ENCODE data around the gene CACNG5.

Gene CACNG5

DNA sequence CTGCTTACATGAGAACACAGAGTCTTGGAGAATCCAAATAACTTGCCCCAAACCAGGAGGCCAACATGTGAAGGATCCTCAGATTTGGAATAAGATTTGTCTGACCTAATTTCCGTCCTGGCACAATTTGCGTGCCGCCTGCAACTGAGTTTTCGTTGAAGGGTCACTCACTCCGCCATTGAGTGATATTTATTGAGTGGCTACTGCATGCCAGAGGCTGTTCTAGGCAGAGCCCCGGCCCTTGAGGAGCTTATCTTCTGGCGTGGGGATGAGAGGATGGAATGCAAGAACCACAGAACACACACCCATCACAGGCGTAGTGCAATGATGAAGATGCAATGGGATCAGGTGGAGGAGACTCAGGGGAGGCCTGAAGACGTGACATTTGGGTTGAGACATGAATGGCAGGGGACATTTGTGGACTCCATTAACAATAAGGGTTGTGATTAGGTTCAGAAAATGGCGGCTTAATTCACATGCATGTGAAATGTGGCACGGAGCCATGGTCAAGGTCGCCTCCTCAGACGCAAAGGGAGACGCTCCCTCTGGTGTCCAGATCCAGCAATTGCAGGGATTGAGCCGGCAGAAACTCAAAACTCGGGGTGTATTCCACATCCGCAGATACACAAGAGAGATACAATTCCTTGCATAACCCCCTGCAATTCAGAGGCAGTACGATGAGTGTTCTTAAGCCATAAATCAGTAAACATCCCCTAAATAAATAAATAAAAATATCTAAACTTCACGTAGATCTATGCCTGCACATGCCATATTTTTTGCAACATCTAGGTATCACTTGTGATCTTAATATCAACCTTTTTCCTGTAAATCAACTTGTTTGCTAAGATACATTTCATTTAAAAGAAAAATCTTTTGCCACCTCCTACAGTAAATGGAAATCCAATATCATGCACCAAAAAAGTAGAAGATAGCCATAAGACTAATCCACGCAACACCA lies 71.7 kb downstream of the CACNG5 start:
- Histone ChIP-seq H3K4me3 (ENCODE audit: low read depth in 1 of 2, low read length in 2 of 2) (no peak overlapping the region), H3K27me3 (ENCODE audit: low read depth, low read length) (no peaks in the 10 kb centered on the region), H3K4me1 (ENCODE audit: control insufficient read depth in 1 of 2, insufficient read depth in 2 of 2, low read length in 2 of 2) (peaks cover 0 to 13% of the 10 kb centered on the region in 2 donors), H3K36me3 (ENCODE audit: control insufficient read depth in 1 of 2, insufficient read depth in 2 of 2, low read length in 2 of 2) (no peaks in the 10 kb centered on the region), H3K27ac (ENCODE audit: low read length) (no peak overlapping the region), H3K9me3 (ENCODE audit: control insufficient read depth in 1 of 2, low read length in 2 of 2) (no peaks in the 10 kb centered on the region)

DNA sequence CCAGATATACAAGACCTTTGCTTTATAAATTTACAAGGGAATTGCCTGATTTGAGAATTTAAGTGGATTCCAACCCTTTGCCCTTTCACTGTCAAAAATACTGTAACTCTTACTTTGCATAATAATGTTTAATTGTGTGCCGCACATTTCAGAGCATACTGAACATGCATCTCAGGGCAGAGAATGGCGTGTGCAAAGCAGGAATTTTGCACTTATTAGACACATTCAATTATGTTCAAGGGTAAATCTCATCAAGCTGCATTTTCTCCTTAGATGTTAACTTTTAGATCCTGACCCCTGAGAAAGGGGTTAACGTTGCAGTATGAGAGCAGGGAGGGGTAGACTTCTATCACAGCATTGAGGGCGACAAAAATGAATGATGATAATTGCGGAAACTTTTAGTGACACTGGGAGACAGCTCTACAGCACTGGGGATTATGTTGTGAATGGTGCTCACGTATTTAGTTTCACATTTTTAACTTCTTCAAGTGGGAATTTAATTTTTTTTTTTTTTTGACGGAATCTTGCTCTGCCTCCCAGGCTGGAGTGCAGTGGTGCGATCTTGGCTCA lies 75.0 kb downstream of the CACNG5 start:
- H3K27ac ChIP-seq (ENCODE audit: low read length): no peak overlapping the region
- peaks cover 0 to 8% of the 10 kb centered on the region in 2 donors for H3K4me1 ChIP-seq (ENCODE audit: control insufficient read depth in 1 of 2, insufficient read depth in 2 of 2, low read length in 2 of 2)
- H3K9me3 ChIP-seq (ENCODE audit: control insufficient read depth in 1 of 2, low read length in 2 of 2): no peaks in the 10 kb centered on the region
- no peaks in the 10 kb centered on the region for H3K27me3 ChIP-seq (ENCODE audit: low read depth, low read length)
- no peak overlapping the region for H3K4me3 ChIP-seq (ENCODE audit: low read depth in 1 of 2, low read length in 2 of 2)
- H3K36me3 ChIP-seq (ENCODE audit: control insufficient read depth in 1 of 2, insufficient read depth in 2 of 2, low read length in 2 of 2): no peaks in the 10 kb centered on the region

DNA sequence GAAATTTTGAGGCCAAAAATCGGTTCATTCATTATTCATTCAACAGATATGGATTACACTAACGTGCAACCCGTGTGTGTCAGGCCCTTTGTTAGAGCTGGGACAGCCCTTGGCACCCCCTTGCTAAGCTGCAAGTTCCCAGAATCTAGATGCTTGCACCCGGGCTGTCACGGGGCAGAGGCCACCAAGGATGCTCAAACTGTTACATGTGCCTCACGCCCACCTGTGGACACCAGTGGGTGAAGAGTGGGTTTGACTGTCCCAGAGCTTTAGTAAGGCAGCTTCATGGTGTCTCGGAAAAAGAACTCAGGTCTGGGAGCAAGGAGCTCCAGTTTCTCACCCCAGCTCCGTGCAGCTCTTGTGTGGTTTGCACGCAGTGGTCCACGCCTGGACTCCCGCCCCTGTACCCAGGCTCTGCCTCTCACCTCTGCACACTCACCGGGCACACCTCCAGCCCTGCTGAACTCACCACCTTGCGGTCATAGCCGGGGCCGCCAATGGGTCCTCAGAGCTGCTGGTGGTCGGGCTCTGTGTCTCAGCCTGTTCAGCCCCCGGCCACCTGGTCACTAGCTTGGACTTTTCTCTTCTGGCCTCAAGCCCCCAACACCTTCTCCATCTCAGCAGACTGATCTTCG lies 75.9 kb downstream of the CACNG5 start:
- H3K4me1 ChIP-seq (ENCODE audit: control insufficient read depth in 1 of 2, insufficient read depth in 2 of 2, low read length in 2 of 2): no peaks in the 10 kb centered on the region
- no peak overlapping the region for H3K27ac ChIP-seq (ENCODE audit: low read length)
- no peaks in the 10 kb centered on the region for H3K9me3 ChIP-seq (ENCODE audit: control insufficient read depth in 1 of 2, low read length in 2 of 2)
- H3K4me3 ChIP-seq (ENCODE audit: low read depth in 1 of 2, low read length in 2 of 2): no peak overlapping the region
- no peaks in the 10 kb centered on the region for H3K27me3 ChIP-seq (ENCODE audit: low read depth, low read length)
- no peaks in the 10 kb centered on the region for H3K36me3 ChIP-seq (ENCODE audit: control insufficient read depth in 1 of 2, insufficient read depth in 2 of 2, low read length in 2 of 2)

DNA sequence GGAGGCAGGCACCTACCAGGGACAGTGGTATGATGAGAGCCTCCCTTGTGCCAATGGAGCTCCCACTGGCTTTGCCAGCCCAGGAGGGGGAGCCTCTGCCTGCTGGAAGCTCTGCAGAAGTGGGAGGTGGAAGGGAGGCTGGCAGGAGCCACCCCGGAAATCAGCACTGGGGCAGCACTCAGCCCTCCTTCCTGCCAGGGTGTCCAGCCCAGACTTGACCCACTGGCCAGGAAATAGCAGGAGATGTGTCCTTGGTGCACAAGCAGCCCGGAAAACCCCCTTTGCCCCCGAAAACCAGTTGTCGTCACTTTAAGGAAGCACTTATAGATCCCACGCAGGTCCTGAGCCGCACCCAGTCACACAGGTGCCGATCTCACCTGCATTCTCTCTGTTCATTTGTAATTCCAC lies 80.3 kb downstream of the CACNG5 start:
- H3K9me3 ChIP-seq (ENCODE audit: control insufficient read depth in 1 of 2, low read length in 2 of 2): no peaks in the 10 kb centered on the region
- H3K27ac ChIP-seq (ENCODE audit: low read length): no peak overlapping the region
- H3K36me3 ChIP-seq (ENCODE audit: control insufficient read depth in 1 of 2, insufficient read depth in 2 of 2, low read length in 2 of 2): no peaks in the 10 kb centered on the region
- no peak overlapping the region for H3K4me3 ChIP-seq (ENCODE audit: low read depth in 1 of 2, low read length in 2 of 2)
- no peaks in the 10 kb centered on the region for H3K27me3 ChIP-seq (ENCODE audit: low read depth, low read length)
- H3K4me1 ChIP-seq (ENCODE audit: control insufficient read depth in 1 of 2, insufficient read depth in 2 of 2, low read length in 2 of 2): no peaks in the 10 kb centered on the region

DNA sequence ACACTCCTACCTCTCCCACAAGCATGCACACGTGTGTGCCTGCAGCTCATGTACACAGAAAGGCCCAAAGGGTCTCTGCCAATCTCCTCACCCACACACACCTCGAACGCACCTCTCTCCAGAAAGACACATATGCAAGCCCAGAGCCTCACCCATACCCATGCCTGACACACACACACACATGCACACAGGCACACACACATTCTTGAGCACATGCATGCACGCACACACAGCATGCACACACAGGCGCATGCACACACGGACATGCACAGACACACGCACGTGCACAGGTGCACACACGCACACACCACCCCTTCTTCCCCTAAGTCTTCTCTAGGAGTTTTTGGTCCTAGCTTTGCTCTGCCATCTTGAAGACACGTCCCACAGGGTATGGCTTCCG lies 80.9 kb downstream of the CACNG5 start:
- H3K4me3 ChIP-seq (ENCODE audit: low read depth in 1 of 2, low read length in 2 of 2): no peak overlapping the region
- no peaks in the 10 kb centered on the region for H3K9me3 ChIP-seq (ENCODE audit: control insufficient read depth in 1 of 2, low read length in 2 of 2)

DNA sequence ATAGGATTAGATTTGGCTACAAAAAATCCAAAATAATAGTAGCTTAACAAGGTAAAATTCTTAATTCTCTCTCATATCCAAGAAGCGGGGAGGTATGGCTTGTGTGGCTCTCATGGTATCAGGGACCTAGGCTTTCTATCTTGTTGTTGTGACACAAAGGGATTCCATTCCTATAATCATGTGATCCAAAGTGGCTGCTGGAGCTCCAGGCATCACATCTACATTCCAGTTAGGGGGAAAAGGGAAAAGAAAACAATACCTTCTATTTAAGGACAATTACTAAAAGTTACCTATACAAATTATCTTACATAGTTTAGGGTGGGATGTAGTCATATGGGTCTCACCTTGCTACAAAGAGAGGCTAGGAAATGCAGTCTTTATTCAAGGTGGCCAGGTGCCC lies 82.0 kb downstream of the CACNG5 start:
- no peaks in the 10 kb centered on the region for H3K36me3 ChIP-seq (ENCODE audit: control insufficient read depth in 1 of 2, insufficient read depth in 2 of 2, low read length in 2 of 2)
- no peaks in the 10 kb centered on the region for H3K4me1 ChIP-seq (ENCODE audit: control insufficient read depth in 1 of 2, insufficient read depth in 2 of 2, low read length in 2 of 2)
- no peak overlapping the region for H3K4me3 ChIP-seq (ENCODE audit: low read depth in 1 of 2, low read length in 2 of 2)
- H3K27me3 ChIP-seq (ENCODE audit: low read depth, low read length): no peaks in the 10 kb centered on the region
- H3K27ac ChIP-seq (ENCODE audit: low read length): no peak overlapping the region
- H3K9me3 ChIP-seq (ENCODE audit: control insufficient read depth in 1 of 2, low read length in 2 of 2): no peaks in the 10 kb centered on the region

More for the DNA sequence above, 80.9 kb downstream of the CACNG5 start:
- Histone ChIP-seq H3K4me1 (ENCODE audit: control insufficient read depth in 1 of 2, insufficient read depth in 2 of 2, low read length in 2 of 2) (no peaks in the 10 kb centered on the region), H3K27ac (ENCODE audit: low read length) (no peak overlapping the region), H3K27me3 (ENCODE audit: low read depth, low read length) (no peaks in the 10 kb centered on the region), H3K36me3 (ENCODE audit: control insufficient read depth in 1 of 2, insufficient read depth in 2 of 2, low read length in 2 of 2) (no peaks in the 10 kb centered on the region)

DNA sequence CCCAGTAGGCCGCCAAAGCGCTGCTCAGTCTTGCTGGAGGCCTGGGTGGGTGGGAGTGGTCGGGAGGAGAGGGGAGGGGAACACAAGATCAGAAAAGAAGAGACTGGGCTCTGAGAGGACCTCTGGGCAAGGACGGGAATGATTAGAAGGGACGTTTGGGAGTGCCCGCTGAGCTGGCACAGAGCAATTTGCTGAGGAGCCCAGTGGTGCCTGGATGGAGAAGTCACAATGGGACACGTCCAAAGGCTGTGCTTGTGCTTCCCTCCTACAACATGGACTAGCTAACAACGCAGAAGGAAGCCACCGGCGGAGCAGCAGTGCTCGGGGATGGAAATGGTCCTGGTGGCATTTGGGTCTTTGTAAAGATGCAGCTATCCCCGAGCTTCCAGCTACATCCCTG lies 84.0 kb downstream of the CACNG5 start:
- H3K9me3 ChIP-seq (ENCODE audit: control insufficient read depth in 1 of 2, low read length in 2 of 2): no peaks in the 10 kb centered on the region
- no peak overlapping the region for H3K4me3 ChIP-seq (ENCODE audit: low read depth in 1 of 2, low read length in 2 of 2)
- H3K36me3 ChIP-seq (ENCODE audit: control insufficient read depth in 1 of 2, insufficient read depth in 2 of 2, low read length in 2 of 2): no peaks in the 10 kb centered on the region
- H3K27me3 ChIP-seq (ENCODE audit: low read depth, low read length): no peaks in the 10 kb centered on the region
- no peaks in the 10 kb centered on the region for H3K4me1 ChIP-seq (ENCODE audit: control insufficient read depth in 1 of 2, insufficient read depth in 2 of 2, low read length in 2 of 2)
- H3K27ac ChIP-seq (ENCODE audit: low read length): no peak overlapping the region

DNA sequence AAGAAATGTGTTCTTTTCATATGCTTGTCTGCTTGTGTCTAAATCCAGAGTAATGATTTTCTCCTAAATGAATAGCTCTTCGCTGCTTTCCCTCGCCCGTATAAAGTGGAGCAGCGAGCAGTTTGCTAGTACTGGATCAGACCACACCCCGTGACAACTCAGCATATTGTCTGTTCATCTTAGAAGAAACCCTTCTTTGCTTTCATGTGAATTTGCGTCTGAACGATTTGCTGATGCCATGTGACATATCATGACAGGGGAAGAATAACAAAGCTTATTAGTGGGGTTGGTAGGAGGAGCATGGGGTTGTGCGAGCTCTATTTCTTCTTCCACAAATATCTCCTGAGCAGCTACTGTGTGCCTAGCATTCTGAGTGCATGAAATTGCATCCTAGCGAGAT lies 85.5 kb downstream of the CACNG5 start:
- Histone ChIP-seq H3K4me1 (ENCODE audit: control insufficient read depth in 1 of 2, insufficient read depth in 2 of 2, low read length in 2 of 2) (no peaks in the 10 kb centered on the region), H3K36me3 (ENCODE audit: control insufficient read depth in 1 of 2, insufficient read depth in 2 of 2, low read length in 2 of 2) (no peaks in the 10 kb centered on the region), H3K27ac (ENCODE audit: low read length) (no peak overlapping the region), H3K27me3 (ENCODE audit: low read depth, low read length) (no peaks in the 10 kb centered on the region), H3K4me3 (ENCODE audit: low read depth in 1 of 2, low read length in 2 of 2) (no peak overlapping the region), H3K9me3 (ENCODE audit: control insufficient read depth in 1 of 2, low read length in 2 of 2) (no peaks in the 10 kb centered on the region)

DNA sequence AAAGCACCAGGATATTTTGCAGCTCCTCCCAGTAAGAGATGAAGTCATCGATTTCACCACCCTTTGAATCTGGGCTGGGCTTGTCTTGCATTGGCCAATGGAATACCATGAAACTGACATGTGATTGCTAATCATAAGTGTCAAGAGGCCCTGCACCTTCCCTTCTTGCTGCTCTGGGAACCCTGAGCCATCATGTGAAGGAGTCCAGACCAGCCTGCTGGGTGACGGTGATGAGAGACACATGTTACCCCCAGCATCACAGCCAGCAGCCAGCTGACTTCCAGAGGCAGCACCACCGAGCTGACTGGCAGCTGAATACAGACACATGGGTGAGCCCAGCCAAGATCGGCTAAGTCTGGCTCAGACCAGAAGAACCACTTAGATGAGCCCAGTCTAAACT lies 86.0 kb downstream of the CACNG5 start:
- Histone ChIP-seq H3K4me3 (ENCODE audit: low read depth in 1 of 2, low read length in 2 of 2) (no peak overlapping the region), H3K27ac (ENCODE audit: low read length) (no peak overlapping the region), H3K27me3 (ENCODE audit: low read depth, low read length) (no peaks in the 10 kb centered on the region), H3K4me1 (ENCODE audit: control insufficient read depth in 1 of 2, insufficient read depth in 2 of 2, low read length in 2 of 2) (no peaks in the 10 kb centered on the region), H3K36me3 (ENCODE audit: control insufficient read depth in 1 of 2, insufficient read depth in 2 of 2, low read length in 2 of 2) (no peaks in the 10 kb centered on the region), H3K9me3 (ENCODE audit: control insufficient read depth in 1 of 2, low read length in 2 of 2) (no peaks in the 10 kb centered on the region)

DNA sequence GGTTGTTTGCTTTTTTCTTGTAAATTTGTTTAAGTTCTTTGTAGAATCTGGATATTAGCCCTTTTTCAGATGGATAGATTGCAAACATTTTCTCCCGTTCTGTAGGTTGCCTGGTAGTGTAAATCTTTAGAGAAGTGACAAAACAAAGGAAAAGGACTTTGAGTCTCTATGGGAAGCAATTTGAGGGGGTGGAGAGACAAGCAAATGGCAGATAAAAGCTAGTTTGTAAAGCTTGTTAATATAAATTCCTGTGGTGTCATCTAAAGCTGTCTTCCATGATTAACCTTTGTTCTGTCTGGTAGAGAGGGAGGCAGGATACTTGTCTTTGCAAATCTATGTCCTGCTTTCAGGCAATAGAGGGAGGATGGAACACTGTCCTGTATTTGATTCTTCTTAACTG lies 89.0 kb downstream of the CACNG5 start:
- Histone ChIP-seq H3K36me3 (ENCODE audit: control insufficient read depth in 1 of 2, insufficient read depth in 2 of 2, low read length in 2 of 2) (no peaks in the 10 kb centered on the region), H3K4me3 (ENCODE audit: low read depth in 1 of 2, low read length in 2 of 2) (no peak overlapping the region), H3K9me3 (ENCODE audit: control insufficient read depth in 1 of 2, low read length in 2 of 2) (no peaks in the 10 kb centered on the region), H3K4me1 (ENCODE audit: control insufficient read depth in 1 of 2, insufficient read depth in 2 of 2, low read length in 2 of 2) (no peaks in the 10 kb centered on the region), H3K27ac (ENCODE audit: low read length) (no peak overlapping the region), H3K27me3 (ENCODE audit: low read depth, low read length) (no peaks in the 10 kb centered on the region)

DNA sequence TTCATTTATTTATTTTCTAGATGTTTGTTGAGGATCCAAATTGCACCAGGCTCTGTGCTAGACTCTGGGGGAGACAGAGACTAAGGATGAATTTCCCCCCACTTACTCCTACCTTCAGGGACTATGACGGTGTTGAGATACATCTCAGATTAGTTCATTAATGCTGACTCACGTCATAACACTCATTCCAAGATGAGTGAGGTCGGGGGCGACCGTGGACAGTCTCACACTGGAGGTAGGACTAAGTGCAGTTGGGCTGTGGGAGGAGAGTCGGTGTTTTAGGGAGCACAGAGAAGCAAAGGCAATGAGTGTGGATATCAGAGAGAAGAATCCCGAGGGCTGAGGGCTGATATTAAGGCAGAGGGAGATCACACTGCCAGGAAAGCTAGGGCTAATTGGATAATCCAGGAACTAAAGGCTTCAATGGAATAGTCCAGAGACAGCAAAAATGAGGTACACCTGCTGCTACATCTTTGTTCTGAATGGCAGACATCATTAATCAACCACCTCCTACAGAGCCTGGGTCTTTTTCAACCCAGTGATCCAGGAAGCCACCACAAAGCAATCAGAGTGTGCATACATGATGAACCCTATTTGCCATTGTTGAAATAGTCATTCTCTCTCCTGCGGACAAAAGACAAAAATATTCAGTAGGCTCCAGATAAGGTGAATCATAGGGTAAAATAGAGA lies 91.0 kb downstream of the CACNG5 start:
- H3K9me3 ChIP-seq (ENCODE audit: control insufficient read depth in 1 of 2, low read length in 2 of 2): no peaks in the 10 kb centered on the region
- no peaks in the 10 kb centered on the region for H3K4me1 ChIP-seq (ENCODE audit: control insufficient read depth in 1 of 2, insufficient read depth in 2 of 2, low read length in 2 of 2)
- no peaks in the 10 kb centered on the region for H3K27me3 ChIP-seq (ENCODE audit: low read depth, low read length)
- no peaks in the 10 kb centered on the region for H3K36me3 ChIP-seq (ENCODE audit: control insufficient read depth in 1 of 2, insufficient read depth in 2 of 2, low read length in 2 of 2)
- no peak overlapping the region for H3K27ac ChIP-seq (ENCODE audit: low read length)
- H3K4me3 ChIP-seq (ENCODE audit: low read depth in 1 of 2, low read length in 2 of 2): no peak overlapping the region
